HCT116 (cell line): Measurements from ENCODE around the gene ABHD4.

Source experiments
- EZH2 ChIP-seq: fragments of 200-600 bp; sonication (generic); IDR thresholded peaks from 2 replicates; pipeline ENCODE4 v1.6.1; 2017; ENCODE audit warnings: antibody characterized with exemption, mixed run types
- YY1 ChIP-seq: IDR thresholded peaks from 2 replicates; pipeline ENCODE4 v1.6.1; 2011; ENCODE audit warnings: low read length, low read depth, moderate library complexity, mild to moderate bottlenecking; ENCODE audit not compliant: insufficient replicate concordance; ENCODE audit errors: extremely low read depth
- TF ChIP-seq, protein P1 (sequence below), 3 experiments: fragments of 200-600 bp in 1 of 3; sonication (generic) in 1 of 3; IDR thresholded peaks in 2 of 3; conservative IDR thresholded peaks in 1 of 3; 2 replicates each; pipeline ENCODE4 v1.5.1; 2012 to 2017; ENCODE audit warnings: low read depth in 2 of 3, low read length in 2 of 3, antibody characterized with exemption in 1 of 3, borderline replicate concordance in 1 of 3, control low read depth in 1 of 3, mild to moderate bottlenecking in 1 of 3, mixed read lengths in 1 of 3, mixed run types in 1 of 3, moderate library complexity in 1 of 3; ENCODE audit not compliant: insufficient read depth in 1 of 3
- TF ChIP-seq, protein P2 (sequence below): IDR thresholded peaks from 2 replicates; pipeline ENCODE4 v1.6.1; 2012

DNA sequence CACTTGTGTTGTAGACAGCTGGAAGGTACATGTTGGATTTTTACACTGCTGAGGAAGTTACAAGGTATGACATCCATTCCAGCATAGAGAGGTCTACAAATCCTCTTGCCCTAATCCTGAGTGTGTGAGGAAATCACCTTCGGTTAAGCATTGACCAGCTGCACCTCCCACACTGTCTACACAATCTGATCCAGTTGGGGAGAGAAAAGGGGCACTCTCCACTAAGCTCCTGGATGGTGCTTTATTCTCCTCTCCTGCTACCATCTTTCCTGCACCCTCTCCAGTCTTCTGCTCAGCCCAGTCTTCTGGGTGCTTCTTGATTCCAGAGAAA, 46.2 kb downstream of the ABHD4 start, which contains the start of gene OR6J1:
- TF ChIP-seq YY1 (no peak), EZH2 (no peak)
- TF ChIP-seq, protein P1, sequence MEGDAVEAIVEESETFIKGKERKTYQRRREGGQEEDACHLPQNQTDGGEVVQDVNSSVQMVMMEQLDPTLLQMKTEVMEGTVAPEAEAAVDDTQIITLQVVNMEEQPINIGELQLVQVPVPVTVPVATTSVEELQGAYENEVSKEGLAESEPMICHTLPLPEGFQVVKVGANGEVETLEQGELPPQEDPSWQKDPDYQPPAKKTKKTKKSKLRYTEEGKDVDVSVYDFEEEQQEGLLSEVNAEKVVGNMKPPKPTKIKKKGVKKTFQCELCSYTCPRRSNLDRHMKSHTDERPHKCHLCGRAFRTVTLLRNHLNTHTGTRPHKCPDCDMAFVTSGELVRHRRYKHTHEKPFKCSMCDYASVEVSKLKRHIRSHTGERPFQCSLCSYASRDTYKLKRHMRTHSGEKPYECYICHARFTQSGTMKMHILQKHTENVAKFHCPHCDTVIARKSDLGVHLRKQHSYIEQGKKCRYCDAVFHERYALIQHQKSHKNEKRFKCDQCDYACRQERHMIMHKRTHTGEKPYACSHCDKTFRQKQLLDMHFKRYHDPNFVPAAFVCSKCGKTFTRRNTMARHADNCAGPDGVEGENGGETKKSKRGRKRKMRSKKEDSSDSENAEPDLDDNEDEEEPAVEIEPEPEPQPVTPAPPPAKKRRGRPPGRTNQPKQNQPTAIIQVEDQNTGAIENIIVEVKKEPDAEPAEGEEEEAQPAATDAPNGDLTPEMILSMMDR (IDR thresholded peaks at IDR 0.05 in 2 of 3, conservative IDR thresholded peaks at IDR 0.05 in 1 of 3; ENCODE audit: borderline replicate concordance in 1 of 3, insufficient read depth in 1 of 3, low read depth in 2 of 3, low read length in 2 of 3), result no peak; a peak in 1 of 6 replicates
- TF ChIP-seq, protein P2, sequence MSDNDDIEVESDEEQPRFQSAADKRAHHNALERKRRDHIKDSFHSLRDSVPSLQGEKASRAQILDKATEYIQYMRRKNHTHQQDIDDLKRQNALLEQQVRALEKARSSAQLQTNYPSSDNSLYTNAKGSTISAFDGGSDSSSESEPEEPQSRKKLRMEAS, result no peak
